HAP-1 (cell line): ENCODE measurements around the gene HOXD12.
A peak's percentile ranks its signal among the peaks of the same experiment; 100 is the strongest.

ENCODE experiments used
- DNase-seq, 2 experiments: peaks; one replicate each; pipeline ENCODE4 v3.0.0-alpha.2; 2016 to 2020; ENCODE audit warnings: low spot score in 2 of 2
- H3K27me3 ChIP-seq: fragments of 250-450 bp; sonication (Bioruptor Pico); 2 replicates; pipeline ENCODE4 v1.5.1; 2020; ENCODE audit warnings: low read depth, mild to moderate bottlenecking, moderate library complexity
- H3K36me3 ChIP-seq: fragments of 250-450 bp; sonication (Bioruptor Pico); replicated peaks from 2 replicates; pipeline ENCODE4 v1.5.1; 2020; ENCODE audit warnings: mild to moderate bottlenecking
- H3K4me1 ChIP-seq: fragments of 250-450 bp; sonication (Bioruptor Pico); 2 replicates; pipeline ENCODE4 v1.5.1; 2020; ENCODE audit warnings: mild to moderate bottlenecking
- H3K4me3 ChIP-seq: fragments of 250-450 bp; sonication (Bioruptor Pico); 2 replicates; pipeline ENCODE4 v1.5.1; 2020; ENCODE audit warnings: mild to moderate bottlenecking, moderate library complexity
- H3K9me3 ChIP-seq: fragments of 250-450 bp; sonication (Bioruptor Pico); 2 replicates; pipeline ENCODE4 v1.5.1; 2020; ENCODE audit warnings: mild to moderate bottlenecking, moderate library complexity
- in situ Hi-C: fragments of 300-500 bp; cut with MboI; formaldehyde crosslinking; loops from 3 replicates; pipeline ENCODE4 v1.14.3; 2020; ENCODE audit warnings: low sequenced_read_pairs, inconsistent platforms, mixed read lengths

The HOXD12 gene

DNA sequence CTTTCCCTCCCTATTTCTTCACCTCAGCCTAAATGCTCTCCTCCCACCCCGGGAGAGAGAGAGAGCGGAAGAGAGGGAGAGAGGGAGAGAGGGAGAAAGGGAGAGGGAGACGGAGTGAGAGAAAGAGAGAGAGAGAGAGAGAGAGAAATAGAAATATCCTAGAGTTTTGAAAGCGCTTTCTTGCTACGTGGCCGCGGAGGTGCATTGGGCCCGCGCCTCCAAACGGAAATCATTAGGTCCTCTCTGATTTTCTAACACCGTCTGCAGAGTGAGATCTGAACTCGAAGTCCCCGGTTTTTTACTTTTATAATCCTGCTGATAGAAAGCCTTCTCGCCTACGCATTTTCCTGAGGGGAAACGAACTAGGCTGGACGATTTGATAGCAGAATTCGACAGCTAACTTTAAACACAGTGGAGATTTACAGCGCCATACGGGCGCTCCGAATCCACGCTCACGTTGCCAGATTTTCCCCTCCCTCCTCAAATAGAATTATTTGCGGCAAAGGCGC, 14.9 kb upstream of the HOXD12 start:
- Histone ChIP-seq H3K36me3 (no peaks in the 10 kb centered on the region), H3K27me3 (peaks cover 64% of the 10 kb centered on the region), H3K4me1 (peaks cover 12% of the 10 kb centered on the region), H3K4me3 (no peak overlapping the region), H3K9me3 (peaks cover 19% of the 10 kb centered on the region)
- in situ Hi-C loops = loop anchor here (25.0 kb wide), 2 partner anchors 1047 to 1372 kb away; no protein-coding TSS in a partner anchor
- DNase-seq = peak in 1 of 2 experiments; percentile 3

DNA sequence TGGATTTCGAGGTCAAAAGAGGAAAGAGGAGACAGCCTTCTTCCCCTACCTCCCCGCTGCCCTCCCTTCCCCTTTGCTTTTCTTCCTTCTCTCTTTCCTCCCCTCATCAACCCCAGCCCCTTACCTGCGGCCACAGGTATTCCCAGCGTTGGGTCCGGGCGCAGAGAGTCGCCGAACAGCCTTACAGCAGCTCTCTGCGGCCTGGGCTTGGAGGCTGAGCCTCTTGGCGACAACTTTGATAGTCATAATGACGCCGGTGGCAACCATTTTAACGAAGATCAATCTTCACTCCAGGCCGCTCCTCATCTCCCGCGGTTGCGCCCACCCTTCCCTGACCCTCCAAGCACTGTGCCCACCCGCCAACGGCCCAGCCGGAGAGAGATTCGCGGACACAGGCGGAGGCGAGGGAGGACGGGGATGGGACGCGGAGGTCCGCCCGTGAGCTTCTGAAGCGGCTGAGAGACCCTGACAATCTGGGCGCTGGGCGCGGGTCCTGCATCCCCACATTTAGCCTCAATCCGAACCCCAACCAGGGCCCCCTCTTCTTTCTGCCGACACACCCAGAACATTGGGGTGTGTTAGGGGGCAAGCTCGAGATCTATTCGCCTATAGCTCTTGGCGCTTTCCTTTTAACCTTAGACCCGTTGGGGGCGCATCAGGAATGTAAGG, 14.3 kb upstream of the HOXD12 start:
- Histone ChIP-seq H3K9me3 (peaks cover 19% of the 10 kb centered on the region), H3K4me1 (peaks cover 12% of the 10 kb centered on the region), H3K27me3 (peaks cover 62% of the 10 kb centered on the region), H3K36me3 (no peaks in the 10 kb centered on the region), H3K4me3 (no peak overlapping the region)
- in situ Hi-C loops = loop anchor here (25.0 kb wide), 2 partner anchors 1048 to 1373 kb away; no protein-coding TSS in a partner anchor
- DNase-seq = no peak

DNA sequence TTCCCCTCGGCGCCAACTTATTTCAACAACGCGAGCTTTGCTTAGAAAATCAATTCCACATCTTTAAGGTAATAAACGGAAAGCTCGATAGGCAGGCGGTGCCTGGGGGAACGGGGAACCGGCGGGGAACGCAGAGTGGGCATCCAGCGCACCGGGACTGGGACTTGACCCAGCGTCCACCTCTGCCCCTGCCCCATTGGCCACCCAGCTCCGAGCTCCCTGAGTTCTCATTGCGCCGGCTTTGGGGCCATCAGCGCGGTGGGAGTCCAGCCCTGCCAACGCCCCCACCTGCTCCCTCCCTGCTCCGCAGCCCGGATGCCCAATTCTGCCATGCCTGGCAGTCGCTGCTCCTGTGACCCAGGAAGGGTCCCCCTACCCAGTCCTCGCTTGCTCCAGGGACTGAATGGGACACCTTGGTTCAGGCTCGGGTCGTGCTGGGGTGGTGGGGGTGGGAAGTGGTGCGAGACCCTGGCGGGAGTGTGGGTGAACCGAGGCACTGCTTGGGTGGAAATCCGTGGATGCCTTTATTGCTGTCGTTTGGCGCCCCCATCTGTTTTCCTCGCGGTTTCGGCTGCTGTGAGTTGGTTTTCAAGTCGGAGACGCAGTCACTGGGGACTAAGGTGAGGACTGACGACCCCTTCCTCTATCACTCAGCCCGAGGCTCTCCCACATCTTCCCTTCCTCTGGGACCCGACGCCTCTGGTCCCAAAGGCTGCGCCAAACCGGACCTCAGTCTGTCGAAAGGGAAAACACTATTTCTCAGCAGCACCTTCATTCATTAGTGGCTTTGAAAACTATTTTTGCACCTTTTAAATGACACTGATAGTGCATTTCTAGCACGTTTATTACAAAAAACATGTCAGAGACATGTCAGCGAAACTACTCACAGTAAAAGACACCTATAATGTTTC, 13.5 kb upstream of the HOXD12 start:
- H3K9me3 ChIP-seq = peaks cover 14% of the 10 kb centered on the region
- H3K4me3 ChIP-seq = 0 out of 2 replicates have a peak overlapping the region, but pooled peaks have one; percentile 8
- in situ Hi-C loops = loop anchor here (25.0 kb wide), 2 partner anchors 1049 to 1374 kb away; no protein-coding TSS in a partner anchor
- DNase-seq = peak; percentile 32 to 71
- H3K4me1 ChIP-seq = peaks cover 10% of the 10 kb centered on the region
- peaks cover 55% of the 10 kb centered on the region for H3K27me3 ChIP-seq
- H3K36me3 ChIP-seq = no peaks in the 10 kb centered on the region

DNA sequence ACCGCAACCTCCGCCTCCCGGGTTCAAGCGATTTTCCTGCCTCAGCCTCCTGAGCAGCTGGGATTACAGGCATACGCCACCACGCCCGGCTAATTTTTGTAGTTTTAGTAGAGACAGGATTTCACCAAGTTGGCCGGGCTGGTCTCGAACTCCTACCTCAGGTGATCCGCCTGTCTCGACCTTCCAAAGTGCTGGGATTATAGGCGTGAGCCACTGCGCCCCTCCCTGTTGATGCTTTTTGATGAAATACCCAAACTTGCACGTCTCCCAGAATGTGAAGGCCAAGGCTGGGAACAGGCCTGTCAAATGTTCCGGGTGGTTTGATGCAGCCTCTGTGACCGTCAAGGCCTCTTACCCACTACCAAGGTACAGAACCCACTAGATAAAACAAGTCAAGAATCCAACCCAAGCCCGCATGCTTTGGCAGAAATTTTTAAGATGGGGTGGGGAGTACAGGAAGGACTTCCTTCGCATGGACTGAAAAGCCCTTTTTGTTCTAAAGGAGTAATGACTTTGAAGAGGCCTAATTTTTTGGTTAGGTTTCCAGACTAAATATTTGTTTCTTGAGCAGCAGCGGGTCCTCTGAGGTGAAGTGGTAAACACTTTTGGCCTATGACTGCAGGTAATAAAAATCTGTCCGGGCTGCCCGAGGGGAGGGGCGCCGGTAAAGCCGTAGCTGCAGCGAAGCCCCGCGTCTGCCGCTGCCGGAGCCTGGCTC, 12.1 kb upstream of the HOXD12 start:
- peaks cover 42% of the 10 kb centered on the region for H3K27me3 ChIP-seq
- DNase-seq = peak in 1 of 2 experiments; percentile 3
- no peak overlapping the region for H3K4me3 ChIP-seq
- H3K4me1 ChIP-seq = peaks cover 10% of the 10 kb centered on the region
- in situ Hi-C loops = loop anchor here (25.0 kb wide), 2 partner anchors 1050 to 1375 kb away; no protein-coding TSS in a partner anchor
- H3K36me3 ChIP-seq = no peaks in the 10 kb centered on the region
- peaks cover 5% of the 10 kb centered on the region for H3K9me3 ChIP-seq

DNA sequence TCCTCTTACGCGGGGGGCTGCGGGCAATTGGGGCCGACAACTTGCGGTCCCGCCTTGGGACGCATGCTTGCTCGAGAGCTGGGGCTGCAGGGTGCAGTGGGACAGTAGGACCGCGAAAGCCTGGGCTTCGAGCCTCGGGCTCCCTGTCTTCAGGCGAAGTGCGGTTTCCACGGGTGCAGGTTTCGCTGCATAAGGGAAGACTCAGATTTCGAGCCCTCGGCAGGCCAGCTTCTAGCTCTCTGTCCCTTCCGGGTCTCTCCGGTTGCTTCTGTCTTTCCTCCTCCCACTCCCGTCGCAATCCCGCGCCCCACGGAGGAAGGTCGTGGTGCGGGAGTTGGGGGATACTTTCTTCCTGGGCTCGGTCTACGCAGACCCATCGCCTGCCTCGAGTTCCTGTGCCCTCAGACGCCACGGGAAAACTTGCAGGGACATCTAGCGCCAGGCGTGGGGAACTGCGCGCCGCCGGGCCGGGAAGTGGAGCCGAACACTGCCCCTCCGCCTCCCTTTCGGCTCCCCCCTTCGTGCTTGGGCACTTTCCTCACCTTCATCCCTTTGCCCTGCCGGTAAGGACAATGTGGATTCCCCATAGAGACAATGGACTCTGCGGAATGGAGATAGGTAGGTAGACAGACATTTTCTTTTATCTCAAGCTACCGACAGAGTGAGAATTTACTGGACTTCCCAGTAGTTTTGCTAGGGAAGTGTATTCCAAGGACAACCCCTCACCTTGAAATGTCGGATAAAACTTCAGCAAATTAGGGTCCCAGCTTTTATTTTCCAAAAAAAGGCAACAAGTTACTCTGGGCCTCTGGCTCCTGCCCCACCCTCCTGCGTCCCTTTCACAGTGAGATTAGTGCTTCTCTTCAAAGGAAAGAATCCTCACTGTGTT, 11.3 kb upstream of the HOXD12 start:
- Histone ChIP-seq H3K9me3 (no peaks in the 10 kb centered on the region; the same call in 1 of the 2 replicates), H3K4me3 (no peak overlapping the region), H3K36me3 (no peaks in the 10 kb centered on the region), H3K4me1 (peaks cover 12% of the 10 kb centered on the region), H3K27me3 (peaks cover 34% of the 10 kb centered on the region)
- peak; percentile 50 to 80 for DNase-seq
- in situ Hi-C loops = loop anchor here (25.0 kb wide), 2 partner anchors 1051 to 1376 kb away; no protein-coding TSS in a partner anchor

DNA sequence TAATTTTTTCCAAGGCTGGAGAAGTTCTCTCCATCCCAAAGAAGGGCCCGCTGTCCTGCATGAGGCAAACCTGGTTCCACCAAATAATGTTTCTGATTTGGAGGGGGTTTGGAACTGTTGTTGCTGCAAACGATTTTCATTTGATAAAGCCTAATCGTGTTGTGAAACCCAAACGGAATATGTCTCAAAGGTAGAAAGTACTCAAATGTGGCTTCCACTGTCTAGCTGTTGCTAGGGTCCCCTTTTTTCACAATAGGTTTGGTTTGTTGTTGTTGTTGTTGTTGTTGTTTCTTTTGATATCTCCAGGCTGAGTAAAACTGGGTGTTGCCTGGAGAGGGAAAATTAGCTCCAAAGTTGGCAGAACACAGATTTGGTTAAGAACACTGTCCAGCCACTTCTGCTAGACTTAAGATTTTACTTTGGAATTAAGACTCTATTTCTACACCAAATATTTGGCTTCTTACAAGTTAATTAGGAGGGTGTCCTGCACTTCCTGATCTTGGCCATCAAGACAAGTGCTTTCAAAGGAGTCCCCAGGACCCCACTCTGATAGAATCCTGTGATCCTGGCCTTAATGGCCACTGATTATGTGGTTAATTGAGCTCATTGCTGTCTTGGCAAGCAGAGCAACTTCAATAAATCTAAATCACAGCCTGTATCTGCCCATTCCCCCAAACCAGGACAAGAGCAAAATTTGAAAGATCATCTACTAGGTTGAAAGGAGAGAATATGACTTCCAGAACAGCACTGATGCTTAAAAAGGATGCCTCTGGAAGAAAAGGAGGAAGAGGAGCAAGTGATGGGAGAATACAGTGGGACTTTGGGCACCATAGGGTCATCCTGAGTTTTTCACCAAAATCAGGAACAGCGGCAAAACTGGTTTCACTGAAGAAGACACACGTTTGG, 10.4 kb upstream of the HOXD12 start:
- H3K4me3 ChIP-seq = no peak overlapping the region
- no peaks in the 10 kb centered on the region for H3K9me3 ChIP-seq
- DNase-seq = no peak
- peaks cover 26% of the 10 kb centered on the region for H3K27me3 ChIP-seq
- no peaks in the 10 kb centered on the region for H3K36me3 ChIP-seq
- in situ Hi-C loops = loop anchor here (25.0 kb wide), 2 partner anchors 1052 to 1377 kb away; no protein-coding TSS in a partner anchor
- H3K4me1 ChIP-seq = peaks cover 19% of the 10 kb centered on the region

DNA sequence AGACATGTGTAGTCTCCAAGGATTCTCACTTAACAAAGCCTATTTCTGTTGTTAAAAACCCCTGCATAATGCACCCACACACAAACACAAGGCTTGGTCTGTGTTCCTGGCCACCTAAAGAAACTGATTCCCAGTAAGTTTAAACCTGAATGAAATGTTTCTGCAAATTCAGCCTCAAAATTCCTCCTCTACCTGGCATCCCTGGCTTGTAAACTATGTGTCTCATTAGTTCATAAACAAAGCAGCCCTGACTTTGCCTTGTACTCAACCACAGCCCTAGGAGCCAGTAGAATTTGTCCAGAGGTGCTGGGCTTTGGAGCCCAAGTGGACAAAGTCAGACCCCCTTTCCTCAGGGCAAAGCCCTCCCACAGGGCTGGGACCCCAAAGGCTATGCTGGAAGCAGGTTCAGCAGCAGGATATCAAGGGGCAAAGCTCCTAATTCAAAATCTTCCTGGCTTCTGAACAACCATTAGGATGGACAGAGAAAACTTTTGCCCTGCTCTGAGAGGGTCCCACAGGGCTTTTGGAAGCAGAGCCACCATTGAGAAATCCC, 9.7 kb upstream of the HOXD12 start:
- in situ Hi-C loops = loop anchor here (10.0 to 25.0 kb wide), 3 partner anchors 725 to 1378 kb away; no protein-coding TSS in a partner anchor

DNA sequence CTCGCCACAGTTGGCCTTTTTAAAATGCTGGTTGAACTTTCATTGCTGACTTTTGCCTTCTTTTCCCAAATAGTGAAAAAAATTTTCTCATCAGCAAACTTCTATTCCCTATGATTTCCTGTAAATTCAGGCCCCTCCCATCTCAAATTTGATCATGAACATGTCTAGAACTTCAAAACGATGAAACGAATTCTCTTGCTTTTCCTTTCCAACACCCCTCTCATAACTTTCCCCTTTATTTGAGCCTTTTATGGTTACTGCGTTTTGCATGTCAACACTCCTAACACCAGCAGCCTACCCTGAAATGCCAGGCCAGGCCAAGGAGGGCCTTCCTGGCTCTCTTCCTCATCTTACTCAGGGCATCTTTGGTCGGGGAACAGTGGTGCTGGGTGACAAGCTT, 8.7 kb upstream of the HOXD12 start:
- Histone ChIP-seq H3K4me3 (no peak overlapping the region), H3K4me1 (peaks cover 30% of the 10 kb centered on the region), H3K27me3 (peaks cover 11% of the 10 kb centered on the region), H3K9me3 (no peaks in the 10 kb centered on the region), H3K36me3 (no peaks in the 10 kb centered on the region)
- in situ Hi-C loops = loop anchor here (10.0 to 25.0 kb wide), 3 partner anchors 726 to 1379 kb away; no protein-coding TSS in a partner anchor
- no peak for DNase-seq

More for the DNA sequence above, 9.7 kb upstream of the HOXD12 start:
- Histone ChIP-seq H3K36me3 (no peaks in the 10 kb centered on the region), H3K4me3 (no peak overlapping the region), H3K9me3 (no peaks in the 10 kb centered on the region), H3K4me1 (peaks cover 22% of the 10 kb centered on the region), H3K27me3 (peaks cover 21% of the 10 kb centered on the region)
- no peak for DNase-seq

DNA sequence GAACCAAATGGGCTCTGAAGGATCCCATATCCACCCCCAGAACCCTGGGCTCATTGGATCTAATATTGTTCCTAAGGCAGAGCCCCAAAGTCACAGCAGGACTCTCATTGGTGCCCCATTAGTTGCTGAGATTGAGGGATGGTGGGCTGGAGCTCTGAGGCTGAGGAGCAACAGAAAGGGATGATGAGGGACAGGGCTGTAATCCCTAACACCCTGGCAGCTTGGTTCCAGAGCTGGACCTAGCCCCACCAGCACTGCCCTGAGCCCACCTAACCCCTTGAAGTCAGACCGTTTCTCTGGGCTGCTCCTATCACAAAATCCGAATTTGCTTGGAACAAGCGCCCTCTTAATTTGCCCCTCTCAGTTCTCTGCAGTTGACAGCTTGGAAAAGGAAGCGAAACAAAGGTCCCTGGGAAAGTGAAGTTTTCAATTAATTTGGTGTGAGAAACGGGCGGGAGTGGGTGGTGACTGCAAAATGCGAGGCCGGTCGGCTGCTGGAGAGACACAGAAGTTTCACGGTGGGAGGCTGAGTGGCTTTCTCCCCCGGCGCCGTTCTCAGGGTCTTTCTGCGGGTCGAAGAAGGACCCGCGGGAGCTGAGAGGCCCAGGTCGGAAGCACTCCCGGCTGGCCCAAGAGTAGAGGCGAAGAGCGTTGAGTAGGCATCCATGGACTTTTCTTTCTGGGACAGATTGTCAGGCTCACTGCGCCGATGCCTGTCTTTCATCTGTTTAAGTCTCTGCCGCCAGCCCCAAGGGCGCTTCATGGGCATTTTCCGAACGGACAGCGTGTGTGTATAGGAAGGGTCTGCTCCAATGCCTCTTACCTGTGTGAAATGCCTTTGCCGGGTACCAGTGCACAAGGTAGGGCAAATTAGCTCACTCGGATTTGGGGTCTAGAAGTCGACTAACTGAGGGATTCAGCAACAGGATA, 8.0 kb upstream of the HOXD12 start:
- Histone ChIP-seq H3K4me1 (peaks cover 35% of the 10 kb centered on the region), H3K36me3 (no peaks in the 10 kb centered on the region), H3K4me3 (no peak overlapping the region), H3K9me3 (no peaks in the 10 kb centered on the region), H3K27me3 (peaks cover 4% of the 10 kb centered on the region)
- in situ Hi-C loops = loop anchor here (10.0 to 25.0 kb wide), 3 partner anchors 727 to 1379 kb away; no protein-coding TSS in a partner anchor
- no peak for DNase-seq

DNA sequence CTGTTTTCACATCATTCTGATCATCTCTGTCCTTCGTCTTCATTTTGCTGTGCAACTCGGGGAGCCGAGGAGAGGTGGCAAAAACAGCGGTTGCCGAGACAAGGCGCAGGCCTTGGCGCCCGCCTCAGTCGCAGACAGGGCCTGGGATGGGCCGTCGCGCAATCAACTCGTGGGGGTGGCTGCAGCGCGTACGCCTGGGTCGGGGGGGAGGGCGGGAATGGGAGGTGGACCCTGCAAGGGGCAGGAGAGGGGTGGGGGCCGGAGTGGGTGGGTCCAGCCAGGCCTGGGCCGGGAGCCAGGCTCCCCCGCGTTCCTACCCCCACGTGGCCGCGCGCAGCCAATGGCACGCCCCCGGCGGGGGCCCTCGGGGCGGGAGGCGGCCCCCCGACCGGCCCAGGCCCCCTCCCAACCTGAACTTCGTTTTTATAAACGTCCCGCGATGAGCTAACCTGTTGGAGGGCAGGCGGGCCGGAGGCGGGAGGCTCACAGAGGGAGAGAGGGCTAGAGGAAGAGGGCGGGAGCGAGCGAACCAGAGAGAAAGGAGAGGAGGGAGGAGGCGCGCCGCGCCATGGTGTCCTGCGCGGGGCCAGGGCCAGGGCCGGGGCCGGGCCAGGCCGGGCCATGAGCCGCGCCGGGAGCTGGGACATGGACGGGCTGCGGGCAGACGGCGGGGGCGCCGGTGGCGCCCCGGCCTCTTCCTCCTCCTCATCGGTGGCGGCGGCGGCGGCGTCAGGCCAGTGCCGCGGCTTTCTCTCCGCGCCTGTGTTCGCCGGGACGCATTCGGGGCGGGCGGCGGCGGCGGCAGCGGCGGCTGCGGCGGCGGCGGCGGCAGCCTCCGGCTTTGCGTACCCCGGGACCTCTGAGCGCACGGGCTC, 7.1 kb upstream of the HOXD12 start, which contains the start of gene HOXD13:
TSS of gene HOXD13 (plus strand) at position 452 of the 875 bp plus-strand sequence. CDS start at position 622, 170 bp downstream.
- no peaks in the 10 kb centered on the region for H3K9me3 ChIP-seq
- H3K4me3 ChIP-seq = peak within 1 kb of the TSS; percentile 41
- H3K27me3 ChIP-seq = no peaks in the 10 kb centered on the region
- DNase-seq = peak; percentile 53 to 78
- no peaks in the 10 kb centered on the region for H3K36me3 ChIP-seq
- in situ Hi-C loops = loop anchor here (10.0 to 25.0 kb wide), 3 partner anchors 728 to 1380 kb away; no protein-coding TSS in a partner anchor
- H3K4me1 ChIP-seq = peaks cover 35% of the 10 kb centered on the region
